Muscle of arm (tissue), 12 donors: ENCODE data around the gene CCDC74A. TPM values are rescaled to one million over a fixed set of nuclear protein-coding genes. Genes with fewer than 3 reads are reported as not detected.
"Not testable (repeated sequence)": the region's sequence is repeated elsewhere in the genome, so short reads cannot be mapped to it uniquely, and the experiment has no call there.

ENCODE experiments used
- DNase-seq: peaks from one replicate; pipeline ENCODE4 v3.0.0-alpha.2; 2013
- polyA plus RNA-seq, 12 donors: library from polyadenylated mRNA; unstranded; fragments of 120-200 nt; gene quantifications; one replicate each; pipeline ENCODE4 v1.2.1, GENCODE V29; 2013; ENCODE audit not compliant: insufficient read length in 12 of 12

CCDC74A gene
- polyA plus RNA-seq, 12 donors, result 1.2 to 8.0 (median 2.2) TPM; not detected in 2

- not testable (repeated sequence) for DNase-seq
These were observed 32.2 kb upstream of the CCDC74A start for GRCh38 chr2:131495506-131495905.

- not testable (repeated sequence) for DNase-seq
These were observed 29.2 kb upstream of the CCDC74A start for GRCh38 chr2:131498321-131498973.

- DNase-seq, result not testable (repeated sequence)
These were observed 24.1 kb upstream of the CCDC74A start for GRCh38 chr2:131503587-131503986.

GRCh38 chr2:131504082-131504750, 23.5 kb upstream of the CCDC74A start:
- DNase-seq, result not testable (repeated sequence)

GRCh38 chr2:131509615-131510014, 18.1 kb upstream of the CCDC74A start:
- no peak for DNase-seq

- not testable (repeated sequence) for DNase-seq
These were observed 16.3 kb upstream of the CCDC74A start for GRCh38 chr2:131511291-131511968.

- not testable (repeated sequence) for DNase-seq
These were observed 15.5 kb upstream of the CCDC74A start for GRCh38 chr2:131511969-131512870.

- not testable (repeated sequence) for DNase-seq
These were observed 13.1 kb upstream of the CCDC74A start for GRCh38 chr2:131514408-131515166.

GRCh38 chr2:131515235-131515634, 12.5 kb upstream of the CCDC74A start:
- DNase-seq, result not testable (repeated sequence)

- no peak for DNase-seq
These were observed 11.7 kb upstream of the CCDC74A start for GRCh38 chr2:131516011-131516410.

- DNase-seq, result not testable (repeated sequence)
These were observed 11.1 kb upstream of the CCDC74A start for GRCh38 chr2:131516621-131517020.

GRCh38 chr2:131517106-131517831, 10.4 kb upstream of the CCDC74A start:
- DNase-seq, result no peak

- not testable (repeated sequence) for DNase-seq
These were observed 9.8 kb upstream of the CCDC74A start for GRCh38 chr2:131517856-131518255.

- DNase-seq, result not testable (repeated sequence)
These were observed 9.2 kb upstream of the CCDC74A start for GRCh38 chr2:131518531-131518930.

- no peak for DNase-seq
These were observed 8.2 kb upstream of the CCDC74A start for GRCh38 chr2:131519466-131519865.

- not testable (repeated sequence) for DNase-seq
These were observed 7.7 kb upstream of the CCDC74A start for GRCh38 chr2:131519871-131520470.

GRCh38 chr2:131520526-131520925, 7.2 kb upstream of the CCDC74A start:
- no peak for DNase-seq

- not testable (repeated sequence) for DNase-seq
These were observed 6.2 kb upstream of the CCDC74A start for GRCh38 chr2:131521524-131521923.

GRCh38 chr2:131521961-131522781, 5.5 kb upstream of the CCDC74A start:
- DNase-seq, result no peak
